ENCODE measurements around the gene FAT4.
A peak's percentile ranks its signal among the peaks of the same experiment; 100 is the strongest.

The FAT4 gene

DNA sequence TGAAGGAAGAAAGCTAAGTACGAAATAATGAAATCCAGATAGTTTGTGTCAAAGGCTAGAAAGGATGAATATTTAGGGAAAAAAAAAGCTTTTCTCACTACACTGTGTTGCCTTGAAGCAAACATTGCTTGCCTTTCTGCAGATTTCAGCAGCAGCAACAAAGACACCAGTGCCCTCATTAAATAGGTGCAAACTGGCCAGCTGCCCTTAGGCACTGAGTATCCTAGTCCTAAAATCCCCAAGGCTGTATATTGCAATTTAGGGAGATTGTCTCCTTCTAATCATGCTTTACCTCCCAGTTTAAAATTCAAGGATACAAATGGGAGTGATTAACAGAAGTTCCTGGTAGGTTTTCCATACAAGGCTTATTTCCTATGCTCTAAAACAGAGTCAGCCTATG is 8.6 kb upstream of the FAT4 start:
- H3K4me3 ChIP-seq (ENCODE audit: low read depth, low read length) = no peak overlapping the region
- TF ChIP-seq, protein P1, sequence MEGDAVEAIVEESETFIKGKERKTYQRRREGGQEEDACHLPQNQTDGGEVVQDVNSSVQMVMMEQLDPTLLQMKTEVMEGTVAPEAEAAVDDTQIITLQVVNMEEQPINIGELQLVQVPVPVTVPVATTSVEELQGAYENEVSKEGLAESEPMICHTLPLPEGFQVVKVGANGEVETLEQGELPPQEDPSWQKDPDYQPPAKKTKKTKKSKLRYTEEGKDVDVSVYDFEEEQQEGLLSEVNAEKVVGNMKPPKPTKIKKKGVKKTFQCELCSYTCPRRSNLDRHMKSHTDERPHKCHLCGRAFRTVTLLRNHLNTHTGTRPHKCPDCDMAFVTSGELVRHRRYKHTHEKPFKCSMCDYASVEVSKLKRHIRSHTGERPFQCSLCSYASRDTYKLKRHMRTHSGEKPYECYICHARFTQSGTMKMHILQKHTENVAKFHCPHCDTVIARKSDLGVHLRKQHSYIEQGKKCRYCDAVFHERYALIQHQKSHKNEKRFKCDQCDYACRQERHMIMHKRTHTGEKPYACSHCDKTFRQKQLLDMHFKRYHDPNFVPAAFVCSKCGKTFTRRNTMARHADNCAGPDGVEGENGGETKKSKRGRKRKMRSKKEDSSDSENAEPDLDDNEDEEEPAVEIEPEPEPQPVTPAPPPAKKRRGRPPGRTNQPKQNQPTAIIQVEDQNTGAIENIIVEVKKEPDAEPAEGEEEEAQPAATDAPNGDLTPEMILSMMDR (conservative IDR thresholded peaks at IDR 0.05; ENCODE audit: low read depth, low read length) = no peak
- no peak for DNase-seq (ENCODE audit: low read depth)

DNA sequence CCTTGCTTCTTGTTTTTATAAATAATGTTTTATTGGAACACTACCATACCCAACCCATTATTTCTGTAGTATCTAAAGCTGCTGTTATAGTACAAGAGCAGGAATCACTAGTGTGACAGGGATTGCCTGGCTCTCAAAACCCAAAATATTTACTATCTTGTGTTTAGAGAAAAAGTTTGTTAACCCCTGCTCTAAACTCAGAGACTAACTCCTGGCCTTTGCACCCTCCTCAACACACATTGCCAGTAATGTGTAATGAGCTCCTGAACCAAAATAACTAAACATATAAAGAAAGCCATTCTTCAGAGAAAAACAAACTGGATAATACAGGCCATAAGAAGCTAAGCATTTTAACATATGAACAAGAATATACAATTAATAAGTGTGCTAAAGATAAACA is 8.2 kb upstream of the FAT4 start:
- no peak for DNase-seq (ENCODE audit: low read depth)
- TF ChIP-seq, protein P1 (conservative IDR thresholded peaks at IDR 0.05; ENCODE audit: low read depth, low read length) = no peak
- no peak overlapping the region for H3K4me3 ChIP-seq (ENCODE audit: low read depth, low read length)

DNA sequence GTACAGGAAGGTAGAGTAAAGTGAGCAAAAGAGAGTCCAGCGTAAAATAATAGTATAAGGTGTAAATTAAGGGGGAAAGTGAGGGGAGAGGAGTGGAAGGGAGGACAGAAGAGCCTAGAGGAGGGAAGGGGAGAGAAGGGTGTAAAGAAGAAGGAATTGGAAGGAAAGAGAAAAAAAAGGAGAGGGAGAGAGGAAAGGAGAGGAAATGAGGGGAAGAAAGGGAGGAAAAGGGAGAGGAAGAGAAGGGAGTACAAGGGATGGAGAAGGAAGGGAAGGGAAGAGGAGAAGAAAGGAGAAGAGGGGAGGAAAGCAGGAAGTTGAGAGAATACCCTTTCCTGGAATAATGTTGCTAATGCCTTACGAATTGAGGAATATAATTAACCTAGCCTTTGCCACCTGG is 3.3 kb upstream of the FAT4 start:
- TF ChIP-seq, protein P1 (conservative IDR thresholded peaks at IDR 0.05; ENCODE audit: low read depth, low read length) = no peak
- no peak for DNase-seq (ENCODE audit: low read depth)
- H3K4me3 ChIP-seq (ENCODE audit: low read depth, low read length) = no peak overlapping the region

DNA sequence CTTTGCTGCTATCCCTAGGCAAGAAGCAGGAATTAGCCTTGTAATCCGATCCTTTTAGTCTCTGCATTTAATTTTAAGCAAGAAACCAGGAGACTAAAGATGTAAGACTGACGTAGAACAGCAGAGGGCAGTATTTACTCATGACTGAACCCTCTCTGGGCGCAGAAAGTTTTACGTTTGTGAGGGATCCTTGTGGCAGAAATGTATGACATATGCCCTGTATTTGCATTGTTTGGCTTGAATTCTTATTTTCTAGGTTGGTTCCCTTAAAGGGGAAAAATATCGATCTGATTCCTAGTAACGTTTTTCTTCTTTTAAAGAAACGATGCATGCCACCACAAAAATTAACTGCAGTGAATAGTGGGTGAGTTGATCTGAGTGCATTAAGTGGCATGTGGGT is 1.3 kb upstream of the FAT4 start:
- no peak overlapping the region for H3K4me3 ChIP-seq (ENCODE audit: low read depth, low read length)
- TF ChIP-seq, protein P1 (conservative IDR thresholded peaks at IDR 0.05; ENCODE audit: low read depth, low read length) = peak; percentile 85
- DNase-seq (ENCODE audit: low read depth) = peak; percentile 95

DNA sequence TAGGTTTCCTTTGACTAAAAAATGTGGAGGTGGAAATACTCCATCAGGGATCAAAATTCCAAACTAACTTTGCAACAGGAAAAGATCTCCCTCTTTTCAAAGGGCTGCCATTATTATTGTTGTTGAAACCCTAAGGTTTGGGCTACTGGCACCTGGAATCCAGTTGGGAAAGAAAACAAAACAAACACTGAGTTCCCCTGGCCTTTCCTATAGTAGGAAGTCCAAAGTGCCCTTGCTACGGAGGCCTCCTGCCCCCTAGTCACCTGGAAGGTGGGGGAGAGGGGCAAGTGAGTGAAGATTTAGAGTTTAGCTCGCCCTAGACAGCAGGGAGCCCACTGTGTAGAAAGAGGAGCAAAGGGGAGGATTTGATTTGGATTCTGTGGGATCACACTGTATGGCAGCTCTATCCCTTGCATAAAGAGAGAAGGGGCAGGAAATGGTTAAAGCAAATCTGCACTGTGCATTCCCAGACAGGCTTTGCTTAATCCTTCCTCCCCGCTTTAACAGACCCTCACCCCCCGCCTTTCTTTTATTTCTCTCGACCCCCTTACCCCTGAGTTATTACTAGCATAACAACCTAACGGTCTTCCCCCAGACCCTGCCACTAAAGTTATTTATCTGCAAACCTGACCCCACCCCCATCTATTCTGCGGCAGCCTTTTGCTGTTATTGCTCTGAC is 627 bp upstream of the FAT4 start:
- no peak for DNase-seq (ENCODE audit: low read depth)
- TF ChIP-seq, protein P1 (conservative IDR thresholded peaks at IDR 0.05; ENCODE audit: low read depth, low read length) = no peak
- H3K4me3 ChIP-seq (ENCODE audit: low read depth, low read length) = peak overlapping the region; percentile 50

DNA sequence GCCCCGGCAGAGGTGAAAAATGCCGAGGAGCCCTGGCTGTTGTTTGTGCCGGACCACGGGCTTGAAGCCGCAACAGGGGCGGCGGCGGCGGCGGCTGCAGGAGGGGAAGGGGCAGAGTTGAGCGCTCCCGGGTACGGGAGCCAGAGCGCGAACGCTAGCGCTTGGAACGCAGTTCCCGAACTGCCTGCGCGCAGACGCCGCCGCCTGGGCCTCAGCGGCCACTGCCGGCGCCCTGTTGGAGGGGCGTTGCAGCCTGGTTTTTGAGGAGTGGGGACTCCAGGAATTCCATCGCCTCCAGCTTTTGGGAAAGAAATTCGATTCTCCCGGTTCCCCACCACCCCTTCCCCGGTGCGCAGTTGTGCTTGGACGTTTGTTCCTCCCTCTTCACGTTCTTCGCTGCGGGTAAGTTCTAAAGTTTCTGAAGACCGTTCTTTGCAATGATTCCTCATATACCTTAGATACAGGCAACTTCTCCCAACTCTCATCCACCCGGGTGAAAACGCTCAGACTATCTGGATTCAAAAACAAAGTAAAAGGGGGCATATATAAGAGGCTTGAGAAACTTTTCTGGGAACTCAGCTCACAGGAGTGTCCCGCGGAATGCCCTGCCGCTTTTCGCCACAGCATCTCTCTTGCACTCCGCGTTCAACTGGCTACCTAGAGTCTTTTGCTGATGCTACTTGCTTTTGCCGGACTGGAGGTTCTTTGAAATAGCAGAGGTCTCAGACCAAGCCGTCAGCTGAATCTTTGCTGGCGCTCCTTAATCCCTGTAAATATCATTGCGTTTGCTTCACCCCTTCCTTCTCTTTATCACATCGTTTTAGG is 1.0 kb downstream of the FAT4 start:
- TF ChIP-seq, protein P1 (conservative IDR thresholded peaks at IDR 0.05; ENCODE audit: low read depth, low read length) = peak; percentile 41
- peak overlapping the region; percentile 94 for H3K4me3 ChIP-seq (ENCODE audit: low read depth, low read length)
- peak; percentile 68 for DNase-seq (ENCODE audit: low read depth)

Data from choroid plexus epithelial cell (primary cell).